Caco-2 (cell line): ENCODE results near the gene SLC27A2. TPM values are rescaled to one million over a fixed set of nuclear protein-coding genes. Genes with fewer than 3 reads are reported as not detected.

Source experiments
- BruUV-seq: library from RNA; stranded (reverse); fragments of 400-500 nt; replicated peaks from 2 replicates; lab custom pipeline; 2021; lab: Mats Ljungman, UMichigan
- CTCF ChIA-PET: fragments of 300-600 bp; sonication (Branson Sonifier 250); formaldehyde crosslinking; loops from one replicate; lab custom pipeline; 2022; ENCODE audit warnings: antibody characterized with exemption; lab: Charles Lee
- POLR2A ChIA-PET: fragments of 300-600 bp; sonication (Branson Sonifier 250); formaldehyde crosslinking; loops from one replicate; lab custom pipeline; 2022; ENCODE audit warnings: antibody characterized with exemption; lab: Charles Lee
- DNase-seq, 2 experiments: peaks; one replicate each; pipeline versions ENCODE4 v3.0.0 to v3.0.0-alpha.2; 2020 to 2022
- H3K27me3 ChIP-seq: replicated peaks from 2 replicates; pipeline ENCODE4 v1.6.0; 2011; ENCODE audit warnings: low read length; ENCODE audit not compliant: control insufficient read depth, insufficient read depth
- H3K36me3 ChIP-seq: 2 replicates; pipeline ENCODE4 v1.5.1; 2011; ENCODE audit warnings: low read length; ENCODE audit not compliant: control insufficient read depth, insufficient read depth
- H3K4me1 ChIP-seq: fragments of 250-450 bp; sonication (Bioruptor Pico); 2 replicates; pipeline ENCODE4 v1.5.1; 2020; ENCODE audit warnings: mild to moderate bottlenecking
- H3K4me3 ChIP-seq: 2 replicates; pipeline ENCODE4 v1.5.1; 2011; ENCODE audit warnings: low read depth, mild to moderate bottlenecking, control low read depth, low read length
- H3K9me3 ChIP-seq: fragments of 250-450 bp; sonication (Bioruptor Pico); 2 replicates; pipeline ENCODE4 v1.5.1; 2020; ENCODE audit warnings: mild to moderate bottlenecking, moderate library complexity
- H3K27ac Mint-ChIP-seq: one replicate; pipeline ENCODE4 v1.8.0; 2022; ENCODE audit warnings: mixed read lengths; ENCODE audit not compliant: unreplicated experiment
- H3K27me3 Mint-ChIP-seq: one replicate; pipeline ENCODE4 v1.8.0; 2022; ENCODE audit warnings: mixed read lengths; ENCODE audit not compliant: insufficient read depth, unreplicated experiment
- H3K36me3 Mint-ChIP-seq: one replicate; pipeline ENCODE4 v1.8.0; 2022; ENCODE audit warnings: mild to moderate bottlenecking, mixed read lengths; ENCODE audit not compliant: insufficient read depth, unreplicated experiment
- H3K4me1 Mint-ChIP-seq: one replicate; pipeline ENCODE4 v1.8.0; 2022; ENCODE audit warnings: low read depth, mixed read lengths; ENCODE audit not compliant: unreplicated experiment
- H3K4me3 Mint-ChIP-seq: one replicate; pipeline ENCODE4 v1.8.0; 2022; ENCODE audit warnings: mild to moderate bottlenecking, moderate library complexity, mixed read lengths; ENCODE audit not compliant: unreplicated experiment
- H3K9me3 Mint-ChIP-seq: one replicate; pipeline ENCODE4 v1.8.0; 2022; ENCODE audit warnings: mixed read lengths; ENCODE audit not compliant: unreplicated experiment
- CTCF ChIP-seq, 2 experiments: fragments of 200-600 bp in 1 of 2; IDR thresholded peaks; 1 replicate in 1 of 2; 2 replicates in 1 of 2; pipeline versions ENCODE4 v1.5.1 to v1.8.0; 2011 to 2022; ENCODE audit warnings: antibody characterized with exemption in 1 of 2, control low read depth in 1 of 2, inconsistent platforms in 1 of 2, low read depth in 1 of 2, low read length in 1 of 2, mild to moderate bottlenecking in 1 of 2, moderate library complexity in 1 of 2; ENCODE audit not compliant: insufficient read depth in 1 of 2, severe bottlenecking in 1 of 2, unreplicated experiment in 1 of 2
- intact Hi-C: fragments of 100-400 bp; cut with micrococcal nuclease; formaldehyde crosslinking; loops from one replicate; pipeline ENCODE4 v1.10.0; 2022; ENCODE audit not compliant: unreplicated experiment
- total RNA-seq: library from RNA; stranded (reverse); gene quantifications from 2 replicates; pipeline ENCODE4 v1.2.3, GENCODE V29; 2022

Gene SLC27A2
- total RNA-seq, 1 experiment from 2014 or later = 31.2 TPM

- H3K36me3 Mint-ChIP-seq = peaks cover 4% of the 10 kb centered on the region
- POLR2A ChIA-PET = no interaction called here
- no peak overlapping the region for H3K27ac Mint-ChIP-seq
- Histone ChIP-seq H3K4me1 (no peaks in the 10 kb centered on the region), H3K9me3 (no peaks in the 10 kb centered on the region), H3K36me3 (no peaks in the 10 kb centered on the region), H3K4me3 (no peak overlapping the region), H3K27me3 (no peaks in the 10 kb centered on the region)
- H3K4me1 Mint-ChIP-seq = peaks cover 9% of the 10 kb centered on the region
- no TSS peak for BruUV-seq
- H3K4me3 Mint-ChIP-seq = no peak overlapping the region
- H3K27me3 Mint-ChIP-seq = no peaks in the 10 kb centered on the region
- DNase-seq = no peak
- intact Hi-C loops = no loop called here
- no peak for TF ChIP-seq CTCF (IDR thresholded peaks at IDR 0.05; ENCODE audit: insufficient read depth in 1 of 2, low read depth in 1 of 2, low read length in 1 of 2, severe bottlenecking in 1 of 2, unreplicated experiment in 1 of 2)
- H3K9me3 Mint-ChIP-seq = no peaks in the 10 kb centered on the region
- CTCF ChIA-PET = no interaction called here
These were observed 40.2 kb downstream of the SLC27A2 start for GRCh38 chr15:50222181-50222580.

- Mint-ChIP-seq H3K4me3 (no peak overlapping the region), H3K27me3 (no peaks in the 10 kb centered on the region), H3K27ac (no peak overlapping the region), H3K36me3 (peaks cover 4% of the 10 kb centered on the region), H3K9me3 (no peaks in the 10 kb centered on the region), H3K4me1 (peaks cover 7% of the 10 kb centered on the region)
- CTCF ChIA-PET = no interaction called here
- no peaks in the 10 kb centered on the region for H3K36me3 ChIP-seq
- DNase-seq = no peak
- no peak for TF ChIP-seq CTCF (IDR thresholded peaks at IDR 0.05; ENCODE audit: insufficient read depth in 1 of 2, low read depth in 1 of 2, low read length in 1 of 2, severe bottlenecking in 1 of 2, unreplicated experiment in 1 of 2)
- intact Hi-C loops = no loop called here
- no peaks in the 10 kb centered on the region for H3K9me3 ChIP-seq
- no peak overlapping the region for H3K4me3 ChIP-seq
- no peaks in the 10 kb centered on the region for H3K27me3 ChIP-seq
- no TSS peak for BruUV-seq
- POLR2A ChIA-PET = no interaction called here
- no peaks in the 10 kb centered on the region for H3K4me1 ChIP-seq
These were observed 42.6 kb downstream of the SLC27A2 start for GRCh38 chr15:50224606-50225005.

- intact Hi-C loops = no loop called here
- Mint-ChIP-seq H3K4me1 (peaks cover 2% of the 10 kb centered on the region), H3K27me3 (no peaks in the 10 kb centered on the region), H3K27ac (no peak overlapping the region), H3K36me3 (peaks cover 4% of the 10 kb centered on the region), H3K4me3 (no peak overlapping the region), H3K9me3 (no peaks in the 10 kb centered on the region)
- no peaks in the 10 kb centered on the region for H3K36me3 ChIP-seq
- POLR2A ChIA-PET = no interaction called here
- no peak overlapping the region for H3K4me3 ChIP-seq
- CTCF ChIA-PET = no interaction called here
- DNase-seq = no peak
- no peaks in the 10 kb centered on the region for H3K9me3 ChIP-seq
- BruUV-seq = no TSS peak
- no peak for TF ChIP-seq CTCF (IDR thresholded peaks at IDR 0.05; ENCODE audit: insufficient read depth in 1 of 2, low read depth in 1 of 2, low read length in 1 of 2, severe bottlenecking in 1 of 2, unreplicated experiment in 1 of 2)
- no peaks in the 10 kb centered on the region for H3K4me1 ChIP-seq
- no peaks in the 10 kb centered on the region for H3K27me3 ChIP-seq
These were observed 43.1 kb downstream of the SLC27A2 start for GRCh38 chr15:50225057-50225456.
